GM23338 (cell line): ENCODE data around the gene SLC25A26. TPM values are rescaled to one million over a fixed set of nuclear protein-coding genes. Genes with fewer than 3 reads are reported as not detected.

ENCODE experiments used
- ATAC-seq: fragments of 200-7000 bp; cut with Tn5 transposase; 3 replicates; pipeline ENCODE4 v1.9.1; 2020
- DNase-seq: peaks from one replicate; pipeline ENCODE4 v3.0.0-alpha.2; 2015; ENCODE audit warnings: low spot score
- H2AFZ ChIP-seq: fragments of 200-600 bp; sonication (generic); 2 replicates; pipeline ENCODE4 v1.8.0; 2016; ENCODE audit warnings: antibody characterized with exemption, mild to moderate bottlenecking, moderate library complexity
- H3F3A ChIP-seq: fragments of 200-600 bp; sonication (generic); replicated peaks from 2 replicates; pipeline ENCODE4 v1.8.0; 2017; ENCODE audit warnings: antibody characterized with exemption, mixed run types, low read depth
- H3K27ac ChIP-seq: fragments of 200-600 bp; sonication (generic); 2 replicates; pipeline ENCODE4 v1.6.1; 2016; ENCODE audit warnings: low read depth
- H3K27me3 ChIP-seq: fragments of 200-600 bp; sonication (generic); 2 replicates; pipeline ENCODE4 v1.8.0; 2016; ENCODE audit warnings: mild to moderate bottlenecking, mixed run types, moderate library complexity; ENCODE audit not compliant: insufficient read depth
- H3K36me3 ChIP-seq: fragments of 200-600 bp; sonication (generic); 2 replicates; pipeline ENCODE4 v1.8.0; 2016; ENCODE audit warnings: mild to moderate bottlenecking; ENCODE audit not compliant: insufficient read depth
- H3K4me1 ChIP-seq: fragments of 200-600 bp; sonication (generic); 2 replicates; pipeline ENCODE4 v1.8.0; 2016; ENCODE audit warnings: mild to moderate bottlenecking, moderate library complexity; ENCODE audit not compliant: insufficient read depth
- H3K4me2 ChIP-seq: fragments of 200-600 bp; sonication (generic); 2 replicates; pipeline ENCODE4 v1.7.1; 2017; ENCODE audit warnings: mixed run types
- H3K4me3 ChIP-seq: fragments of 200-600 bp; sonication (generic); 2 replicates; pipeline ENCODE4 v1.6.1; 2016; ENCODE audit warnings: mixed run types
- H3K79me2 ChIP-seq: fragments of 200-600 bp; sonication (generic); replicated peaks from 2 replicates; pipeline ENCODE4 v1.8.0; 2017; ENCODE audit warnings: mild to moderate bottlenecking; ENCODE audit not compliant: insufficient read depth
- H3K9me2 ChIP-seq: fragments of 200-600 bp; sonication (generic); 2 replicates; pipeline ENCODE4 v1.8.0; 2017; ENCODE audit not compliant: insufficient read depth
- H4K20me1 ChIP-seq: fragments of 200-600 bp; sonication (generic); replicated peaks from 2 replicates; pipeline ENCODE4 v1.8.0; 2017; ENCODE audit warnings: mild to moderate bottlenecking; ENCODE audit not compliant: insufficient read depth
- H3K27ac Mint-ChIP-seq: 2 replicates; pipeline ENCODE4 v1.8.0; 2020; ENCODE audit warnings: inconsistent platforms, mild to moderate bottlenecking, moderate library complexity, mixed read lengths
- H3K27me3 Mint-ChIP-seq: 3 replicates; pipeline ENCODE4 v1.8.0; 2022; ENCODE audit warnings: low read depth, mild to moderate bottlenecking, moderate library complexity, mixed read lengths, inconsistent platforms; ENCODE audit not compliant: insufficient read depth, poor library complexity
- H3K36me3 Mint-ChIP-seq: 3 replicates; pipeline ENCODE4 v1.8.0; 2021; ENCODE audit warnings: low read depth, mild to moderate bottlenecking, inconsistent platforms, moderate library complexity, mixed read lengths
- H3K4me1 Mint-ChIP-seq: 3 replicates; pipeline ENCODE4 v1.8.0; 2020; ENCODE audit warnings: mild to moderate bottlenecking, inconsistent platforms, mixed read lengths
- H3K4me3 Mint-ChIP-seq: 3 replicates; pipeline ENCODE4 v1.8.0; 2021; ENCODE audit warnings: moderate library complexity, mild to moderate bottlenecking, inconsistent platforms, mixed read lengths
- H3K9me3 Mint-ChIP-seq: 3 replicates; pipeline ENCODE4 v1.8.0; 2020; ENCODE audit warnings: moderate library complexity, mild to moderate bottlenecking, inconsistent platforms, mixed read lengths
- CTCF ChIP-seq, 2 experiments: fragments of 200-600 bp in 1 of 2; sonication (generic) in 1 of 2; conservative IDR thresholded peaks; 2 replicates each; pipeline versions ENCODE4 v1.5.1 to v1.6.1; 2016 to 2017; ENCODE audit warnings: antibody characterized with exemption in 2 of 2, low read depth in 2 of 2, mild to moderate bottlenecking in 2 of 2, moderate library complexity in 1 of 2
- ETS1 ChIP-seq: IDR thresholded peaks from 2 replicates; pipeline ENCODE4 v1.6.1; 2016; ENCODE audit warnings: antibody characterized with exemption
- EZH2 ChIP-seq: fragments of 200-600 bp; sonication (generic); IDR thresholded peaks from one replicate; pipeline ENCODE4 v1.8.0; 2017; ENCODE audit warnings: antibody characterized with exemption, mild to moderate bottlenecking, low read depth; ENCODE audit not compliant: unreplicated experiment
- EZH2phosphoT487 ChIP-seq: fragments of 200-600 bp; sonication (generic); IDR thresholded peaks from one replicate; pipeline ENCODE4 v1.8.1; 2018; ENCODE audit warnings: antibody characterized with exemption; ENCODE audit not compliant: unreplicated experiment
- JUNB ChIP-seq: IDR thresholded peaks from one replicate; pipeline ENCODE4 v1.6.1; 2016; ENCODE audit warnings: antibody characterized with exemption; ENCODE audit not compliant: unreplicated experiment
- NANOG ChIP-seq: IDR thresholded peaks from 2 replicates; pipeline ENCODE4 v1.6.1; 2016; ENCODE audit warnings: antibody characterized with exemption, borderline replicate concordance
- POLR2AphosphoS5 ChIP-seq: IDR thresholded peaks from 2 replicates; pipeline ENCODE4 v1.6.1; 2016; ENCODE audit warnings: antibody characterized with exemption, low read depth
- REST ChIP-seq: IDR thresholded peaks from one replicate; pipeline ENCODE4 v1.6.1; 2018; ENCODE audit warnings: antibody characterized with exemption; ENCODE audit not compliant: unreplicated experiment
- STAT1 ChIP-seq: IDR thresholded peaks from one replicate; pipeline ENCODE4 v1.6.1; 2016; ENCODE audit warnings: antibody characterized with exemption; ENCODE audit not compliant: unreplicated experiment
- ZNF114 ChIP-seq: fragments of 250-450 bp; sonication (Bioruptor Pico); IDR thresholded peaks from 2 replicates; pipeline ENCODE4 v1.5.0; 2020; ENCODE audit warnings: mild to moderate bottlenecking, moderate library complexity
- ZNF331 ChIP-seq: fragments of 250-450 bp; sonication (Bioruptor Pico); IDR thresholded peaks from 2 replicates; pipeline ENCODE4 v1.5.0; 2020; ENCODE audit warnings: low read depth, mild to moderate bottlenecking, moderate library complexity
- ZNF462 ChIP-seq: fragments of 250-450 bp; sonication (Bioruptor Pico); IDR thresholded peaks from 2 replicates; pipeline ENCODE4 v1.5.0; 2020; ENCODE audit warnings: mild to moderate bottlenecking, moderate library complexity
- polyA plus RNA-seq: library from polyadenylated mRNA; unstranded; fragments of >200 nt; fragmentation: Nextera tagmentation; extraction: Ambion mirVana; gene quantifications from 2 replicates; pipeline ENCODE4 v1.2.1, GENCODE V29; 2016
- total RNA-seq: library from RNA; depleted of rRNA; stranded (reverse); fragments of >200 nt; shearing (Covaris generic); gene quantifications from 2 replicates; pipeline ENCODE4 v1.2.3, GENCODE V29; 2014

Gene SLC25A26
- total and polyA plus RNA-seq, 2 experiments from 2014 or later: 24.8 to 40.2 TPM

DNA sequence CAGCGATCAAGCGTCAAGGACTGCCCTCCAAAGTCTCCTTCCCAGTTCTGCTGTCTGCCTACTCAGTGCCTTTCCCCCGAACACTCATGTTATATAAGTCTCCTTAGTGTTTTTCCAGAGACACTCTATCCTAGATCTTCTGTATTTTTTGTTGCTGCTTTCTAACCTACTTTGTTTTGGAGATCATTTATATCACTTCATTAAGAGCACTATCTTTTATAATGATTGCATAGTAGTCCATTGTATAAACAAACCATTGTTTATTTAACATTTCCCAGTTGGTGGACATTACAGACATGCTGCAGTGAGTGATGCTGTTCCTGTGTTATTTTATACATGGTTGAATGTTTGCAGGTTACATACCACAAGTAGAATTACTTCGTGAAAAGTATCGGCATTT is 47.1 kb downstream of the SLC25A26 start (continued):
- TF ChIP-seq ETS1: no peak
- no peak for TF ChIP-seq ZNF114 (CRISPR knock-in tag)
- TF ChIP-seq NANOG: no peak

DNA sequence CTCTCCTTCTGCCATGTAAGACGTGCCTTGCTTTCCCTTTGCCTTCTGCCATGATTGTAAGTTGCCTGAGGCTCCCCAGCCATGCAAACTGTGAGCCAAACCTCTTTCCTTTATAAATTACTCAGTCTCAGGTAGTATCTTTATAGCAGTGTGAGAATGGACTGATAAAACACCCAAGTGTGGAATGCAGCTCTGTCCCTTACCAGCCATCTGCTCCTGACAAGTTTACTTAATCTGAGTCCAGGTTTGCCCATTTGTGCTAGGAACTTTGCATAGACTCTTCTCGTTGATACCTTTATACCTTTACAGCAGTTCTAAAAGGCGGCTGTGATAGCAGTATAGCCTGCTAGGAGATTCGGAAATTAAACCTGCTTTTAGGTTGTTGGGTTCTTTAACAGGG is 48.1 kb downstream of the SLC25A26 start:
- Histone ChIP-seq H3F3A (no peaks in the 10 kb centered on the region), H3K4me1 (no peaks in the 10 kb centered on the region), H4K20me1 (no peaks in the 10 kb centered on the region), H3K4me3 (no peak overlapping the region), H3K4me2 (no peak overlapping the region), H3K36me3 (no peaks in the 10 kb centered on the region), H3K27me3 (no peaks in the 10 kb centered on the region), H3K9me2 (no peaks in the 10 kb centered on the region), H3K27ac (no peak overlapping the region), H2AFZ (no peak overlapping the region), H3K79me2 (no peaks in the 10 kb centered on the region)
- Mint-ChIP-seq H3K9me3 (no peaks in the 10 kb centered on the region), H3K4me1 (peaks cover 8% of the 10 kb centered on the region), H3K36me3 (peaks cover 18% of the 10 kb centered on the region), H3K27ac (no peak overlapping the region), H3K27me3 (no peaks in the 10 kb centered on the region), H3K4me3 (no peak overlapping the region)
- ATAC-seq (no peak), DNase-seq (no peak)
- TF ChIP-seq ETS1 (no peak), NANOG (no peak), EZH2 (no peak), STAT1 (no peak), EZH2phosphoT487 (no peak), JUNB (no peak), CTCF (conservative IDR thresholded peaks at IDR 0.05; ENCODE audit: low read depth in 2 of 2) (no peak), ZNF462 (CRISPR knock-in tag) (no peak), POLR2AphosphoS5 (no peak), ZNF114 (CRISPR knock-in tag) (no peak), ZNF331 (CRISPR knock-in tag) (no peak), REST (no peak)
